Thyroid gland (tissue), 4 donors: Measurements from ENCODE around the gene TGIF1. TPM values are rescaled to one million over a fixed set of nuclear protein-coding genes. Genes with fewer than 3 reads are reported as not detected.
"Not testable (repeated sequence)": the region's sequence is repeated elsewhere in the genome, so short reads cannot be mapped to it uniquely, and the experiment has no call there.

Experiments
- DNase-seq, 2 donors: peaks; one replicate each; pipeline ENCODE4 v3.0.0-alpha.2; 2019
- H3K27ac ChIP-seq, 3 donors: fragments of 200-600 bp; sonication (generic); 1 replicate in 2 of 3; 2 replicates in 1 of 3; pipeline ENCODE4 v1.5.1; 2016 to 2019; ENCODE audit warnings: mild to moderate bottlenecking in 1 of 3, moderate library complexity in 1 of 3
- H3K27me3 ChIP-seq: fragments of 200-600 bp; sonication (generic); one replicate; pipeline ENCODE4 v1.5.1; 2019
- H3K36me3 ChIP-seq, 2 donors: fragments of 200-600 bp; sonication (generic); one replicate each; pipeline ENCODE4 v1.5.1; 2016 to 2019
- H3K4me1 ChIP-seq, 2 donors: fragments of 200-600 bp; sonication (generic); one replicate each; pipeline ENCODE4 v1.5.1; 2017 to 2019
- H3K4me3 ChIP-seq, 3 donors: fragments of 200-600 bp; sonication (generic); replicated peaks in 1 of 3; 1 replicate in 2 of 3; 2 replicates in 1 of 3; pipeline ENCODE4 v1.5.1; 2016; ENCODE audit warnings: mild to moderate bottlenecking in 1 of 3
- H3K9me3 ChIP-seq: fragments of 200-600 bp; sonication (generic); one replicate; pipeline ENCODE4 v1.5.1; 2017
- POLR2A ChIP-seq, 2 donors: fragments of 450-650 bp; IDR thresholded peaks; one replicate each; pipeline ENCODE4 v1.6.1; 2017; ENCODE audit warnings: antibody characterized with exemption in 2 of 2, mild to moderate bottlenecking in 2 of 2, moderate library complexity in 1 of 2
- WGBS, 2 donors: methylation state at CpG; one replicate each; pipeline ENCODE4 v1.1.5; 2017; 5-methylcytosine and 5-hydroxymethylcytosine counted together
- intact Hi-C: fragments of 100-400 bp; cut with DNase I; formaldehyde crosslinking; loops from one replicate; pipeline ENCODE4 v1.15.1; 2023
- total RNA-seq, 4 donors: library from RNA; depleted of rRNA; stranded (reverse); fragments of >200 nt; gene quantifications; one replicate each; pipeline ENCODE4 v1.2.3, GENCODE V29; 2016
- TF ChIP-seq, protein P1 (sequence below), 6 experiments: fragments of 200-600 bp in 3 of 6; fragments of 450-650 bp in 3 of 6; sonication (generic) in 3 of 6; IDR thresholded peaks; one replicate each; pipeline ENCODE4 v1.5.1; 2016 to 2019; ENCODE audit warnings: antibody characterized with exemption in 6 of 6, mild to moderate bottlenecking in 2 of 6, inconsistent platforms in 1 of 6, moderate library complexity in 1 of 6

Gene TGIF1
- total RNA-seq, 4 donors from 2014 or later = 46.4 to 62.3 (median 52.3) TPM

DNA sequence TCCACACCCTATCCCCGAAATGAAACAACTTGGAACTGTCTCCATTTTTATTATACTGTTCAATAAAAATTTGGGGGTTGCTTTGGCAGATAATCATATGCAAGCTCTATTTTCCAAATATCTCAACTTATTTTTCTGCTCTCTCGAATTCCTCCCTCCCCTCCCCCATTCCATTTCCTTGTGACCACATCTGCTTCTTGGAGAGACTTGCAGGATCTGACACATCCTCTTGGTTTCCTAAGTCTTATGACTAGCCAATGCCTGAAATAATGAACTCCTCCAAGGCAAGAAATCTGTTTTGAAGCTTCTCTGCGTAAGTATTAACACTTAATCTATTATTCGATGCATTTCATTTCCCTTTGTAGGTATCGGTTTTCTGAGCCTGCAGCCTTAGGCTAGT lies 16.1 kb downstream of the TGIF1 start:
- DNase-seq = no peak
- no peak overlapping the region for H3K4me3 ChIP-seq
- no peak overlapping the region for H3K27ac ChIP-seq
- TF ChIP-seq, protein P1, sequence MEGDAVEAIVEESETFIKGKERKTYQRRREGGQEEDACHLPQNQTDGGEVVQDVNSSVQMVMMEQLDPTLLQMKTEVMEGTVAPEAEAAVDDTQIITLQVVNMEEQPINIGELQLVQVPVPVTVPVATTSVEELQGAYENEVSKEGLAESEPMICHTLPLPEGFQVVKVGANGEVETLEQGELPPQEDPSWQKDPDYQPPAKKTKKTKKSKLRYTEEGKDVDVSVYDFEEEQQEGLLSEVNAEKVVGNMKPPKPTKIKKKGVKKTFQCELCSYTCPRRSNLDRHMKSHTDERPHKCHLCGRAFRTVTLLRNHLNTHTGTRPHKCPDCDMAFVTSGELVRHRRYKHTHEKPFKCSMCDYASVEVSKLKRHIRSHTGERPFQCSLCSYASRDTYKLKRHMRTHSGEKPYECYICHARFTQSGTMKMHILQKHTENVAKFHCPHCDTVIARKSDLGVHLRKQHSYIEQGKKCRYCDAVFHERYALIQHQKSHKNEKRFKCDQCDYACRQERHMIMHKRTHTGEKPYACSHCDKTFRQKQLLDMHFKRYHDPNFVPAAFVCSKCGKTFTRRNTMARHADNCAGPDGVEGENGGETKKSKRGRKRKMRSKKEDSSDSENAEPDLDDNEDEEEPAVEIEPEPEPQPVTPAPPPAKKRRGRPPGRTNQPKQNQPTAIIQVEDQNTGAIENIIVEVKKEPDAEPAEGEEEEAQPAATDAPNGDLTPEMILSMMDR (IDR thresholded peaks at IDR 0.05) = no peak
- no peak for TF ChIP-seq POLR2A (IDR thresholded peaks at IDR 0.05)
- intact Hi-C loops = no loop called here
- H3K9me3 ChIP-seq = no peaks in the 10 kb centered on the region
- H3K36me3 ChIP-seq = no peaks in the 10 kb centered on the region
- WGBS, 2 donors = 68 to 75% methylated on average over 5 of the region's 5 CpGs
- H3K4me1 ChIP-seq = peaks cover 0 to 3% of the 10 kb centered on the region in 2 donors
- H3K27me3 ChIP-seq = no peaks in the 10 kb centered on the region

DNA sequence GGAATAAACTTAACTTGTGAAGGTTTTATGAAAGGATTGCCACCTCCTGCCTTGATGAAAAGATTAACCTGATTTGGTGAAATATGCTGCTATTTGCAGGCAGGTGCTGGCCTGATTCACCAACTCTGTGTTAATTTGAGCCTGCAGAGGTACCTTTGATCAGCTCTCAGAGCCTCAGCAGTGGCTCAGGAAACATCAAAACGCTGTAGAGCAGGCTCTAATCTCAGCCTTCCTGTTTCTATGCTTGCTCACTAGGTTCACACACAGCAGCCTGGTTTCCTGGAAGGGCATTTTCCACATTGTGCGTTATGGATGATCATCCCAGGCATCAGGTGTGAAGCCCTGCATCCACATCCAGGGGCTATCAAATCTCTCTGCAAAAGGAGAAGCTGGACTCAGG lies 16.9 kb downstream of the TGIF1 start:
- WGBS, 2 donors = 50 to 60% methylated on average over 2 of the region's 2 CpGs
- no peaks in the 10 kb centered on the region for H3K27me3 ChIP-seq
- H3K4me3 ChIP-seq = no peak overlapping the region
- H3K4me1 ChIP-seq = peaks cover 0 to 6% of the 10 kb centered on the region in 2 donors
- intact Hi-C loops = no loop called here
- TF ChIP-seq, protein P1 (IDR thresholded peaks at IDR 0.05) = no peak
- TF ChIP-seq POLR2A (IDR thresholded peaks at IDR 0.05) = no peak
- no peaks in the 10 kb centered on the region for H3K9me3 ChIP-seq
- no peak overlapping the region for H3K27ac ChIP-seq
- no peak for DNase-seq
- H3K36me3 ChIP-seq = no peaks in the 10 kb centered on the region

DNA sequence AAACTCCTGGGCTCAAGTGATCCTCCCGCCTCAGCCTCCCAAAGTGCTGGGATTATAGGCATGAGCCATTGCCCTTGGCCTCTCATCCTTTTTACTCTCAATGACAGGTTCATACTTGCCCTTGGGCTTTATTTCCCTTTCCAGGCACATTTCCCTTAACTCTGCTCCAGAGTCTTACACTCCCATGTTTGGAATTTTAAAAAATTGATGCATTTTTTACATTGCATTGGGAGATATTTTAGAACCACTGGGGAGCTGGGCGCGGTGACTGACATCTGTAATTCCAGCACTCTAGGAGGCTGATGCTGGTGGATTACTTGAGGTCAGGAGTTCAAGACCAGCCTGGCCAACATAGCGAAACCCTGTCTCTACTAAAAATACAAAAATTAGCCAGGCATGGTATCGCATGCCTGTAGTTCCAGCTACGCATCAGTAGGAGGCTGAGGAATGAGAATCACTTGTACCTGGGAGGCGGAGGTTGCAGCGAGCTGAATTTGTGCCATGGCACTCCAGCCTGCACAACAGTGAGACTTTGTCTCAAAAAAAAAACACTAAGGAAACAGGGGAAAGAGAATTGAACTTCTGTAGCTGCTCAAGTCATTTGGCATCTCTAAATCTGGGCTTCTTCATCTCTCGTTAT lies 18.2 kb downstream of the TGIF1 start:
- no peaks in the 10 kb centered on the region for H3K9me3 ChIP-seq
- no peak overlapping the region for H3K4me3 ChIP-seq
- no peak for DNase-seq
- H3K4me1 ChIP-seq = peaks cover under 1 to 6% of the 10 kb centered on the region in 2 donors
- H3K36me3 ChIP-seq = no peaks in the 10 kb centered on the region
- WGBS, 2 donors = 86 to 90% methylated on average over 9 of the region's 9 CpGs
- intact Hi-C loops = no loop called here
- no peaks in the 10 kb centered on the region for H3K27me3 ChIP-seq
- no peak overlapping the region for H3K27ac ChIP-seq
- TF ChIP-seq, protein P1 (IDR thresholded peaks at IDR 0.05) = no peak
- no peak for TF ChIP-seq POLR2A (IDR thresholded peaks at IDR 0.05)

DNA sequence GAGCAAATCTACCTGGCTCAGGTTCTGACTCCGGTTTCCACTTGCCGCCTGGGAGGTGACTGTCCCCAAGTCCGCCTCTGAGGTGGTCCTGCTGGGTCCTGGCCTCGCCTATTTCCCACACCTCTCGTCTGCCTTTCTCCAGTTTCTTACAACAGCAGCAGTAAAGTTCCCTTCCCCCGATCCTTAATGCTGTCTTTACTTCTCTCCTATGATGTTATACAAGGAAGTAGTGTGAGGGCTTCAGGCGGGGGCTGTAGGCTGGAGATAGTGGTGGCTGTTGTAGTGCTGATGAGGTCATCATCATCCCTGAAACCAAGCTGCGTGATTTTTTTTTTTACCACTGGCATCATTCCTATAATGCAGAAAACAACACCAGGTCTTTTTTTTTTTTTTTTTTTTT lies 18.9 kb downstream of the TGIF1 start:
- 88 to 91% methylated on average over 8 of the region's 8 CpGs for WGBS, 2 donors
- peaks cover 3 to 11% of the 10 kb centered on the region in 2 donors for H3K4me1 ChIP-seq
- no peak overlapping the region for H3K27ac ChIP-seq
- no peaks in the 10 kb centered on the region for H3K36me3 ChIP-seq
- DNase-seq = no peak
- no peaks in the 10 kb centered on the region for H3K27me3 ChIP-seq
- TF ChIP-seq, protein P1 (IDR thresholded peaks at IDR 0.05) = no peak
- TF ChIP-seq POLR2A (IDR thresholded peaks at IDR 0.05) = no peak
- intact Hi-C loops = no loop called here
- no peak overlapping the region for H3K4me3 ChIP-seq
- H3K9me3 ChIP-seq = no peaks in the 10 kb centered on the region

DNA sequence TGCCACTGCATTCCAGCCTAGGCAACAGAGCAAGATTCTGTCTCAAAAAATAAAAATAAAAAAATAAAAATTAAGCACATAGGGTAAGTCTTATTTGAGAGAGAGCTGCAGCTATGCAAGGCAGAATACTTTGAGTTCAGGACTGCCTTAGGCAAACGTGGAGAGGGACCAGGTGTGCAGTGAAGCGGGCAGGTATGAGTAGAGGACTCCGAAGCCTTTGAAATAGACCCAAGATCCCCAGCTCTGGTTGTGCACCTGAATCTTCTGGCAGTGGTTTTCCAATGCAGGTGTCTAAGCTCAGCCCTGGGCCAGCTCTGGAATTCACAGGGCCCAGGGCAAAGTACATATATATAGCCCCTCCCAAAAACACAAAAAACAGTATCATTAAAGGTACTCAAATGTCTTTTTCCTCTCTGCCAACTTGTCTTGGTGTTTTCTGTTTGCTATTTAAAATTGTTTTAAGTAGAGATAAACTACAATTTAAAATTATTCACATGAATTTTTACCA lies 21.2 kb downstream of the TGIF1 start:
- Histone ChIP-seq H3K27ac (no peak overlapping the region), H3K27me3 (no peaks in the 10 kb centered on the region), H3K4me1 (peaks cover 3 to 11% of the 10 kb centered on the region in 2 donors), H3K9me3 (no peaks in the 10 kb centered on the region), H3K36me3 (no peaks in the 10 kb centered on the region), H3K4me3 (no peak overlapping the region)
- WGBS, 2 donors = 48 to 56% methylated on average over 3 of the region's 3 CpGs
- intact Hi-C loops = loop anchor here (10.0 kb wide), 1 partner anchor 104 kb away; no protein-coding TSS in a partner anchor
- TF ChIP-seq POLR2A (IDR thresholded peaks at IDR 0.05) = no peak
- TF ChIP-seq, protein P1 (IDR thresholded peaks at IDR 0.05) = no peak
- peak; percentile 71 to 77 for DNase-seq

DNA sequence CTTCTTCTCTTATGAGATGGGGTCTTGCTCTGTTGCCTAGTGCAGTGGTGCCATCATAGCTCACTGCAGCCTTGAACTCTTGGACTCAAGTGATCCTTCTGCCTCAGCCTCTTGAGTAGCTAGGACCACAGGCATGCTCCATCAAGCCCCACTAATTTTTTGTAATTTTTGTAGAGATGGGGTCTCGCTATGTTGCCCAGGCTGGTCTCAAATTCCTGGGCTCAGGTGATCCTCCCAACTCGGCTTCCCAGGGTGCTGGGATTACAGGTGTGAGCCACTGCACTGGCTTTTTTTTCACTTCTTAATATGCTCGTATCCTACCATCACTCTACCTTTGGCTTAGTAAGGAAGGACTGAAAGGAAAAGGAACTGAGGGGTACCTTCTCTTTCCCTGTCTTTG lies 22.1 kb downstream of the TGIF1 start:
- not testable (repeated sequence) for H3K4me3 ChIP-seq, H3K27ac ChIP-seq, H3K27me3 ChIP-seq, H3K36me3 ChIP-seq, DNase-seq, H3K9me3 ChIP-seq
- 92 to 99% methylated on average over 3 of the region's 3 CpGs for WGBS, 2 donors
- peaks cover 3 to 11% of the 10 kb centered on the region in 2 donors for H3K4me1 ChIP-seq
- intact Hi-C loops = loop anchor here (10.0 kb wide), 1 partner anchor 103 kb away; no protein-coding TSS in a partner anchor
